WTC11 (cell line): Measurements from ENCODE around the gene CMC2. TPM values are rescaled to one million over a fixed set of nuclear protein-coding genes. Genes with fewer than 3 reads are reported as not detected.

Source experiments
- ATF1 ChIP-seq: sonication (generic); formaldehyde crosslinking; IDR thresholded peaks from 2 replicates; pipeline ENCODE4 v1.8.1; 2023; ENCODE audit warnings: mild to moderate bottlenecking, moderate library complexity, missing genetic modification reagents
- FOXP1 ChIP-seq: sonication (generic); formaldehyde crosslinking; IDR thresholded peaks from 2 replicates; pipeline ENCODE4 v1.8.0; 2022; ENCODE audit warnings: missing genetic modification reagents, mild to moderate bottlenecking, moderate library complexity, borderline replicate concordance
- HMGA2 ChIP-seq: fragments of 250-450 bp; sonication (Bioruptor Pico); IDR thresholded peaks from 2 replicates; pipeline ENCODE4 v1.4.0; 2021; ENCODE audit warnings: mild to moderate bottlenecking, moderate library complexity
- MAX ChIP-seq: sonication (generic); formaldehyde crosslinking; IDR thresholded peaks from 2 replicates; pipeline ENCODE4 v1.8.0; 2022; ENCODE audit warnings: mild to moderate bottlenecking, missing genetic modification reagents
- MYBL2 ChIP-seq: sonication (generic); formaldehyde crosslinking; IDR thresholded peaks from 2 replicates; pipeline ENCODE4 v1.8.1; 2023; ENCODE audit warnings: mild to moderate bottlenecking, moderate library complexity, missing genetic modification reagents
- PREB ChIP-seq: sonication (generic); formaldehyde crosslinking; IDR thresholded peaks from 2 replicates; pipeline ENCODE4 v1.8.1; 2022; ENCODE audit warnings: mild to moderate bottlenecking, missing genetic modification reagents, moderate library complexity, borderline replicate concordance
- TEAD1 ChIP-seq: sonication (generic); formaldehyde crosslinking; IDR thresholded peaks from 2 replicates; pipeline ENCODE4 v1.8.0; 2022; ENCODE audit warnings: mild to moderate bottlenecking, missing genetic modification reagents
- ZNF232 ChIP-seq: sonication (generic); formaldehyde crosslinking; IDR thresholded peaks from 2 replicates; pipeline ENCODE4 v1.8.0; 2022; ENCODE audit warnings: mild to moderate bottlenecking, missing genetic modification reagents
- ZNF317 ChIP-seq: sonication (generic); formaldehyde crosslinking; IDR thresholded peaks from 2 replicates; pipeline ENCODE4 v1.8.1; 2023; ENCODE audit warnings: low read depth, mild to moderate bottlenecking, moderate library complexity, missing genetic modification reagents, borderline replicate concordance
- ZNF425 ChIP-seq: fragments of 250-450 bp; sonication (Bioruptor Pico); conservative IDR thresholded peaks from 2 replicates; pipeline ENCODE4 v1.9.0; 2021; ENCODE audit warnings: mild to moderate bottlenecking
- total RNA-seq: library from RNA; stranded (reverse); gene quantifications from 3 replicates; pipeline ENCODE4 v1.2.3, GENCODE V29; 2021
- TF ChIP-seq, protein P1 (sequence below): sonication (generic); formaldehyde crosslinking; IDR thresholded peaks from 2 replicates; pipeline ENCODE4 v1.8.0; 2022; ENCODE audit warnings: mild to moderate bottlenecking, missing genetic modification reagents
- TF ChIP-seq, protein P2 (sequence below): sonication (generic); formaldehyde crosslinking; IDR thresholded peaks from 2 replicates; pipeline ENCODE4 v1.8.1; 2023; ENCODE audit warnings: mild to moderate bottlenecking, moderate library complexity, missing genetic modification reagents
- TF ChIP-seq, protein P3 (sequence below): sonication (generic); formaldehyde crosslinking; IDR thresholded peaks from 2 replicates; pipeline ENCODE4 v1.8.0; 2022; ENCODE audit warnings: missing genetic modification reagents
- TF ChIP-seq, protein P4 (sequence below): sonication (generic); formaldehyde crosslinking; IDR thresholded peaks from 2 replicates; pipeline ENCODE4 v1.8.1; 2022; ENCODE audit warnings: mild to moderate bottlenecking, moderate library complexity, missing genetic modification reagents

Gene CMC2
- total RNA-seq, 1 experiment from 2014 or later: 78.9 TPM

- TF ChIP-seq PREB (CRISPR knock-in tag) (peak; percentile 1; the same call in 1 of the 2 replicates), ZNF232 (CRISPR knock-in tag) (peak; percentile 82), ZNF317 (no peak), FOXP1 (CRISPR knock-in tag) (peak; percentile 62), ATF1 (CRISPR knock-in tag) (no peak), HMGA2 (CRISPR knock-in tag) (no peak), ZNF425 (CRISPR knock-in tag) (no peak), MAX (CRISPR knock-in tag) (peak; percentile 68), MYBL2 (peak; percentile 77), TEAD1 (CRISPR knock-in tag) (0 out of 2 replicates have a peak, but pooled peaks have one; percentile 31)
- TF ChIP-seq, protein P1, sequence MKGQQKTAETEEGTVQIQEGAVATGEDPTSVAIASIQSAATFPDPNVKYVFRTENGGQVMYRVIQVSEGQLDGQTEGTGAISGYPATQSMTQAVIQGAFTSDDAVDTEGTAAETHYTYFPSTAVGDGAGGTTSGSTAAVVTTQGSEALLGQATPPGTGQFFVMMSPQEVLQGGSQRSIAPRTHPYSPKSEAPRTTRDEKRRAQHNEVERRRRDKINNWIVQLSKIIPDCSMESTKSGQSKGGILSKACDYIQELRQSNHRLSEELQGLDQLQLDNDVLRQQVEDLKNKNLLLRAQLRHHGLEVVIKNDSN (CRISPR knock-in tag): peak; percentile 94
- TF ChIP-seq, protein P2, sequence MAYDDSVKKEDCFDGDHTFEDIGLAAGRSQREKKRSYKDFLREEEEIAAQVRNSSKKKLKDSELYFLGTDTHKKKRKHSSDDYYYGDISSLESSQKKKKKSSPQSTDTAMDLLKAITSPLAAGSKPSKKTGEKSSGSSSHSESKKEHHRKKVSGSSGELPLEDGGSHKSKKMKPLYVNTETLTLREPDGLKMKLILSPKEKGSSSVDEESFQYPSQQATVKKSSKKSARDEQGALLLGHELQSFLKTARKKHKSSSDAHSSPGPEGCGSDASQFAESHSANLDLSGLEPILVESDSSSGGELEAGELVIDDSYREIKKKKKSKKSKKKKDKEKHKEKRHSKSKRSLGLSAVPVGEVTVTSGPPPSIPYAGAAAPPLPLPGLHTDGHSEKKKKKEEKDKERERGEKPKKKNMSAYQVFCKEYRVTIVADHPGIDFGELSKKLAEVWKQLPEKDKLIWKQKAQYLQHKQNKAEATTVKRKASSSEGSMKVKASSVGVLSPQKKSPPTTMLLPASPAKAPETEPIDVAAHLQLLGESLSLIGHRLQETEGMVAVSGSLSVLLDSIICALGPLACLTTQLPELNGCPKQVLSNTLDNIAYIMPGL (CRISPR knock-in tag): no peak; the same call in none of the 2 replicates
- TF ChIP-seq, protein P3, sequence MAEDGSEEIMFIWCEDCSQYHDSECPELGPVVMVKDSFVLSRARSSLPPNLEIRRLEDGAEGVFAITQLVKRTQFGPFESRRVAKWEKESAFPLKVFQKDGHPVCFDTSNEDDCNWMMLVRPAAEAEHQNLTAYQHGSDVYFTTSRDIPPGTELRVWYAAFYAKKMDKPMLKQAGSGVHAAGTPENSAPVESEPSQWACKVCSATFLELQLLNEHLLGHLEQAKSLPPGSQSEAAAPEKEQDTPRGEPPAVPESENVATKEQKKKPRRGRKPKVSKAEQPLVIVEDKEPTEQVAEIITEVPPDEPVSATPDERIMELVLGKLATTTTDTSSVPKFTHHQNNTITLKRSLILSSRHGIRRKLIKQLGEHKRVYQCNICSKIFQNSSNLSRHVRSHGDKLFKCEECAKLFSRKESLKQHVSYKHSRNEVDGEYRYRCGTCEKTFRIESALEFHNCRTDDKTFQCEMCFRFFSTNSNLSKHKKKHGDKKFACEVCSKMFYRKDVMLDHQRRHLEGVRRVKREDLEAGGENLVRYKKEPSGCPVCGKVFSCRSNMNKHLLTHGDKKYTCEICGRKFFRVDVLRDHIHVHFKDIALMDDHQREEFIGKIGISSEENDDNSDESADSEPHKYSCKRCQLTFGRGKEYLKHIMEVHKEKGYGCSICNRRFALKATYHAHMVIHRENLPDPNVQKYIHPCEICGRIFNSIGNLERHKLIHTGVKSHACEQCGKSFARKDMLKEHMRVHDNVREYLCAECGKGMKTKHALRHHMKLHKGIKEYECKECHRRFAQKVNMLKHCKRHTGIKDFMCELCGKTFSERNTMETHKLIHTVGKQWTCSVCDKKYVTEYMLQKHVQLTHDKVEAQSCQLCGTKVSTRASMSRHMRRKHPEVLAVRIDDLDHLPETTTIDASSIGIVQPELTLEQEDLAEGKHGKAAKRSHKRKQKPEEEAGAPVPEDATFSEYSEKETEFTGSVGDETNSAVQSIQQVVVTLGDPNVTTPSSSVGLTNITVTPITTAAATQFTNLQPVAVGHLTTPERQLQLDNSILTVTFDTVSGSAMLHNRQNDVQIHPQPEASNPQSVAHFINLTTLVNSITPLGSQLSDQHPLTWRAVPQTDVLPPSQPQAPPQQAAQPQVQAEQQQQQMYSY (CRISPR knock-in tag): 0 out of 2 replicates have a peak, but pooled peaks have one; percentile 36
- TF ChIP-seq, protein P4, sequence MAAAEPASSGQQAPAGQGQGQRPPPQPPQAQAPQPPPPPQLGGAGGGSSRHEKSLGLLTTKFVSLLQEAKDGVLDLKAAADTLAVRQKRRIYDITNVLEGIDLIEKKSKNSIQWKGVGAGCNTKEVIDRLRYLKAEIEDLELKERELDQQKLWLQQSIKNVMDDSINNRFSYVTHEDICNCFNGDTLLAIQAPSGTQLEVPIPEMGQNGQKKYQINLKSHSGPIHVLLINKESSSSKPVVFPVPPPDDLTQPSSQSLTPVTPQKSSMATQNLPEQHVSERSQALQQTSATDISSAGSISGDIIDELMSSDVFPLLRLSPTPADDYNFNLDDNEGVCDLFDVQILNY (CRISPR knock-in tag): peak; percentile 97
- TF ChIP-seq, all 79 proteins: peak for 21
These were observed at the start of gene CMC2, which contains the start of gene CENPN (continued) for GRCh38 chr16:81006813-81007695.
